GM19023 (cell line): ENCODE data around the gene IL36G.
"Not testable (repeated sequence)": the region's sequence is repeated elsewhere in the genome, so short reads cannot be mapped to it uniquely, and the experiment has no call there.

Experiments
- ATAC-seq: cut with Tn5 transposase; IDR thresholded peaks from one replicate; pipeline ENCODE4 v1.9.1; 2021; ENCODE audit warnings: mild to moderate bottlenecking, moderate library complexity; ENCODE audit not compliant: unreplicated experiment

IL36G gene

GRCh38 chr2:112977559-112978056, at the start of gene IL36G:
Gene IL36G, plus strand, starts transcription at chr2:112978006. Its CDS starts 633 bp downstream, at chr2:112978639.
- no peak for ATAC-seq

GRCh38 chr2:112933261-112933660, 44.5 kb upstream of the IL36G start:
- no peak for ATAC-seq

GRCh38 chr2:112934117-112934516, 43.7 kb upstream of the IL36G start:
- ATAC-seq: not testable (repeated sequence)

- no peak for ATAC-seq
These were observed 40.9 kb upstream of the IL36G start for GRCh38 chr2:112936927-112937232.

GRCh38 chr2:112938904-112939303, 38.9 kb upstream of the IL36G start:
- ATAC-seq: no peak

- ATAC-seq: no peak
These were observed 38.4 kb upstream of the IL36G start for GRCh38 chr2:112939425-112939824.

GRCh38 chr2:112940859-112941625, 36.8 kb upstream of the IL36G start:
- ATAC-seq: no peak

GRCh38 chr2:112941753-112942653, 35.8 kb upstream of the IL36G start:
- ATAC-seq: peak; percentile 88

- ATAC-seq: no peak
These were observed 35.2 kb upstream of the IL36G start for GRCh38 chr2:112942654-112943002.

GRCh38 chr2:112944971-112945370, 32.8 kb upstream of the IL36G start:
- ATAC-seq: no peak

- no peak for ATAC-seq
These were observed 31.7 kb upstream of the IL36G start for GRCh38 chr2:112946086-112946485.

- ATAC-seq: no peak
These were observed 30.4 kb upstream of the IL36G start for GRCh38 chr2:112947374-112947773.

GRCh38 chr2:112949456-112949855, 28.4 kb upstream of the IL36G start:
- no peak for ATAC-seq

- ATAC-seq: no peak
These were observed 23.4 kb upstream of the IL36G start for GRCh38 chr2:112954364-112954763.

GRCh38 chr2:112957511-112957910, 20.3 kb upstream of the IL36G start:
- no peak for ATAC-seq

- ATAC-seq: peak; percentile 63
These were observed 19.2 kb upstream of the IL36G start for GRCh38 chr2:112958428-112959108.

GRCh38 chr2:112959109-112959812, 18.5 kb upstream of the IL36G start:
- no peak for ATAC-seq

GRCh38 chr2:112960230-112960825, 17.5 kb upstream of the IL36G start:
- no peak for ATAC-seq

GRCh38 chr2:112962308-112963175, 15.3 kb upstream of the IL36G start:
- ATAC-seq: no peak
